ENCODE data around the gene UBXN10. TPM values are rescaled to one million over a fixed set of nuclear protein-coding genes. Genes with fewer than 3 reads are reported as not detected.

The UBXN10 gene
- polyA plus RNA-seq, 1 donor (not counting 4 experiments of a cell fraction or from before 2014, with no cell fraction given): 0.05 TPM

GRCh38 chr1:20197329-20197791, 11.5 kb downstream of the UBXN10 start:
- Histone ChIP-seq H3K27me3 (ENCODE audit: control insufficient read depth, extremely low read depth, insufficient read depth, low read length) (peaks cover 4% of the 10 kb centered on the region), H3K4me1 (ENCODE audit: control insufficient read depth, extremely low read depth, insufficient read depth, low read length) (peaks cover 24% of the 10 kb centered on the region), H3K9me3 (ENCODE audit: control insufficient read depth, low read depth, low read length) (no peaks in the 10 kb centered on the region), H4K20me1 (ENCODE audit: control insufficient read depth, extremely low read depth, insufficient read depth, low read length) (no peaks in the 10 kb centered on the region), H3K27ac (ENCODE audit: control insufficient read depth, insufficient read depth, low read length) (no peak overlapping the region), H3K9me1 (ENCODE audit: control insufficient read depth, extremely low read depth, insufficient read depth, low read length) (no peaks in the 10 kb centered on the region), H3K79me2 (ENCODE audit: control insufficient read depth, insufficient read depth, low read length) (no peaks in the 10 kb centered on the region), H3K36me3 (ENCODE audit: control insufficient read depth in 2 of 2, extremely low read depth in 1 of 2, insufficient read depth in 2 of 2, low read length in 2 of 2) (no peaks in the 10 kb centered on the region), H3K4me3 (ENCODE audit: control insufficient read depth in 2 of 3, extremely low read depth in 1 of 3, insufficient read depth in 2 of 3, low read depth in 1 of 3, low read length in 3 of 3) (no peak overlapping the region), H2AFZ (ENCODE audit: control insufficient read depth, low read length) (no peak overlapping the region), H3K9ac (ENCODE audit: control insufficient read depth, extremely low read depth, insufficient read depth, low read length) (no peak overlapping the region), H3K4me2 (ENCODE audit: control insufficient read depth, extremely low read depth, insufficient read depth, low read depth, low read length) (no peak overlapping the region)
- FAIRE-seq: no peak
- dilution Hi-C loops (cut with MboI; ENCODE audit: extremely low pct_ligation_motif_present, low sequenced_read_pairs): no loop called here
- no peak for DNase-seq (ENCODE audit: low read depth, low spot score)
- TF ChIP-seq CTCF (optimal IDR thresholded peaks at IDR 0.05 in 1 of 3, IDR thresholded peaks at IDR 0.05 in 1 of 3, conservative IDR thresholded peaks at IDR 0.05 in 1 of 3; ENCODE audit: extremely low read depth in 1 of 3, insufficient read depth in 2 of 3, low read length in 3 of 3) (no peak), EZH2 (IDR thresholded peaks at IDR 0.05; ENCODE audit: low read length) (no peak)

GRCh38 chr1:20198296-20198695, 12.4 kb downstream of the UBXN10 start:
- Histone ChIP-seq H3K27me3 (ENCODE audit: control insufficient read depth, extremely low read depth, insufficient read depth, low read length) (peaks cover 4% of the 10 kb centered on the region), H3K36me3 (ENCODE audit: control insufficient read depth in 2 of 2, extremely low read depth in 1 of 2, insufficient read depth in 2 of 2, low read length in 2 of 2) (no peaks in the 10 kb centered on the region), H3K9ac (ENCODE audit: control insufficient read depth, extremely low read depth, insufficient read depth, low read length) (no peak overlapping the region), H2AFZ (ENCODE audit: control insufficient read depth, low read length) (no peak overlapping the region), H4K20me1 (ENCODE audit: control insufficient read depth, extremely low read depth, insufficient read depth, low read length) (no peaks in the 10 kb centered on the region), H3K9me3 (ENCODE audit: control insufficient read depth, low read depth, low read length) (no peaks in the 10 kb centered on the region), H3K4me1 (ENCODE audit: control insufficient read depth, extremely low read depth, insufficient read depth, low read length) (peaks cover 21% of the 10 kb centered on the region), H3K79me2 (ENCODE audit: control insufficient read depth, insufficient read depth, low read length) (no peaks in the 10 kb centered on the region), H3K27ac (ENCODE audit: control insufficient read depth, insufficient read depth, low read length) (no peak overlapping the region), H3K4me2 (ENCODE audit: control insufficient read depth, extremely low read depth, insufficient read depth, low read depth, low read length) (no peak overlapping the region), H3K4me3 (ENCODE audit: control insufficient read depth in 2 of 3, extremely low read depth in 1 of 3, insufficient read depth in 2 of 3, low read depth in 1 of 3, low read length in 3 of 3) (no peak overlapping the region), H3K9me1 (ENCODE audit: control insufficient read depth, extremely low read depth, insufficient read depth, low read length) (no peaks in the 10 kb centered on the region)
- dilution Hi-C loops (cut with MboI; ENCODE audit: extremely low pct_ligation_motif_present, low sequenced_read_pairs): no loop called here
- DNase-seq (ENCODE audit: low read depth, low spot score) (no peak), FAIRE-seq (no peak)
- TF ChIP-seq CTCF (optimal IDR thresholded peaks at IDR 0.05 in 1 of 3, IDR thresholded peaks at IDR 0.05 in 1 of 3, conservative IDR thresholded peaks at IDR 0.05 in 1 of 3; ENCODE audit: extremely low read depth in 1 of 3, insufficient read depth in 2 of 3, low read length in 3 of 3) (no peak), EZH2 (IDR thresholded peaks at IDR 0.05; ENCODE audit: low read length) (no peak)
